H1 (cell line): ENCODE data around the gene SARS2.

Source experiments
- CBX8 ChIP-seq: fragments of 300-800, 300-1000 bp; sonication (generic); IDR thresholded peaks from 2 replicates; pipeline ENCODE4 v1.7.1; 2016; ENCODE audit warnings: low read depth, low read length, borderline replicate concordance
- POLR2AphosphoS5 ChIP-seq: IDR thresholded peaks from 2 replicates; pipeline ENCODE4 v1.6.1; 2011; ENCODE audit warnings: low read depth, low read length
- SIN3A ChIP-seq, 2 experiments: IDR thresholded peaks in 1 of 2; conservative IDR thresholded peaks in 1 of 2; 2 replicates each; pipeline ENCODE4 v1.6.1; 2011 to 2012; ENCODE audit warnings: low read length in 2 of 2, improper control_type of control experiment in 1 of 2, low read depth in 1 of 2, mild to moderate bottlenecking in 1 of 2
- TF ChIP-seq, protein P1 (sequence below), 3 experiments: IDR thresholded peaks; 1 replicate in 2 of 3; 2 replicates in 1 of 3; pipeline versions ENCODE4 v1.5.1 to v1.6.1; 2011; ENCODE audit warnings: low read length in 3 of 3, mild to moderate bottlenecking in 3 of 3, inconsistent platforms in 2 of 3, low read depth in 1 of 3, moderate library complexity in 1 of 3; ENCODE audit not compliant: insufficient read depth in 1 of 3; ENCODE audit errors: control extremely low read depth in 1 of 3

DNA sequence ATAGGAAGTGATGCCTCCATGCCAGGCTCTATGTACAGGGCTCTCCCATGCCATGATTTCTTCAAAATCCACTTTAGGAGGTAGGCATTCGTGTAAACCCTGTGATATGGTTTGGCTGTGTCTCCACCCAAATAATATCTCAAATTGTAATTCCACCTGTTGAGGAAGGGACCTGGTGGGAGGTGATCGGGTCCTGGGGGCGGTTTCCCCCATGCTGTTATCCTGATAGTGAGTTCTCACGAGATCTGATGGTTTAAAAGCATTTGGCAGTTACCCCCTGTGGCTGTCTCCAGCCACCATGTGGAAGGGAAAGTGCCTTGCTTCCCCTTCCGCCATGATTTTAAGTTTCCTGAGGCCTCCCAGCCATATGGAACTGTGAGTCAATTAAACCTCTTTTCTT lies 8.1 kb downstream of the SARS2 start:
- TF ChIP-seq, protein P1, sequence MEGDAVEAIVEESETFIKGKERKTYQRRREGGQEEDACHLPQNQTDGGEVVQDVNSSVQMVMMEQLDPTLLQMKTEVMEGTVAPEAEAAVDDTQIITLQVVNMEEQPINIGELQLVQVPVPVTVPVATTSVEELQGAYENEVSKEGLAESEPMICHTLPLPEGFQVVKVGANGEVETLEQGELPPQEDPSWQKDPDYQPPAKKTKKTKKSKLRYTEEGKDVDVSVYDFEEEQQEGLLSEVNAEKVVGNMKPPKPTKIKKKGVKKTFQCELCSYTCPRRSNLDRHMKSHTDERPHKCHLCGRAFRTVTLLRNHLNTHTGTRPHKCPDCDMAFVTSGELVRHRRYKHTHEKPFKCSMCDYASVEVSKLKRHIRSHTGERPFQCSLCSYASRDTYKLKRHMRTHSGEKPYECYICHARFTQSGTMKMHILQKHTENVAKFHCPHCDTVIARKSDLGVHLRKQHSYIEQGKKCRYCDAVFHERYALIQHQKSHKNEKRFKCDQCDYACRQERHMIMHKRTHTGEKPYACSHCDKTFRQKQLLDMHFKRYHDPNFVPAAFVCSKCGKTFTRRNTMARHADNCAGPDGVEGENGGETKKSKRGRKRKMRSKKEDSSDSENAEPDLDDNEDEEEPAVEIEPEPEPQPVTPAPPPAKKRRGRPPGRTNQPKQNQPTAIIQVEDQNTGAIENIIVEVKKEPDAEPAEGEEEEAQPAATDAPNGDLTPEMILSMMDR (IDR thresholded peaks at IDR 0.05; ENCODE audit: control extremely low read depth in 1 of 3, insufficient read depth in 1 of 3, low read depth in 1 of 3, low read length in 3 of 3) = no peak
- TF ChIP-seq CBX8 (no peak), SIN3A (conservative IDR thresholded peaks at IDR 0.05 in 1 of 2, IDR thresholded peaks at IDR 0.05 in 1 of 2; ENCODE audit: low read depth in 1 of 2, low read length in 2 of 2) (no peak), POLR2AphosphoS5 (no peak)
